NT2/D1 (cell line): ENCODE measurements around the gene PIM3.

Experiments
- SUZ12 ChIP-seq: IDR thresholded peaks from 2 replicates; pipeline ENCODE4 v1.6.1; 2011; ENCODE audit not compliant: insufficient read length, insufficient read depth; ENCODE audit errors: extremely low read depth
- ZNF274 ChIP-seq: IDR thresholded peaks from 2 replicates; pipeline ENCODE4 v1.6.1; 2011; ENCODE audit warnings: mild to moderate bottlenecking, low read depth, low read length

GRCh38 chr22:49983148-49984042 lies 22.8 kb downstream of the PIM3 start:
- TF ChIP-seq ZNF274 (no peak), SUZ12 (no peak)
